Measurements from ENCODE around the gene PAX4. TPM values are rescaled to one million over a fixed set of nuclear protein-coding genes. Genes with fewer than 3 reads are reported as not detected.

The PAX4 gene
- total RNA-seq, 1 experiment from 2014 or later = not detected

DNA sequence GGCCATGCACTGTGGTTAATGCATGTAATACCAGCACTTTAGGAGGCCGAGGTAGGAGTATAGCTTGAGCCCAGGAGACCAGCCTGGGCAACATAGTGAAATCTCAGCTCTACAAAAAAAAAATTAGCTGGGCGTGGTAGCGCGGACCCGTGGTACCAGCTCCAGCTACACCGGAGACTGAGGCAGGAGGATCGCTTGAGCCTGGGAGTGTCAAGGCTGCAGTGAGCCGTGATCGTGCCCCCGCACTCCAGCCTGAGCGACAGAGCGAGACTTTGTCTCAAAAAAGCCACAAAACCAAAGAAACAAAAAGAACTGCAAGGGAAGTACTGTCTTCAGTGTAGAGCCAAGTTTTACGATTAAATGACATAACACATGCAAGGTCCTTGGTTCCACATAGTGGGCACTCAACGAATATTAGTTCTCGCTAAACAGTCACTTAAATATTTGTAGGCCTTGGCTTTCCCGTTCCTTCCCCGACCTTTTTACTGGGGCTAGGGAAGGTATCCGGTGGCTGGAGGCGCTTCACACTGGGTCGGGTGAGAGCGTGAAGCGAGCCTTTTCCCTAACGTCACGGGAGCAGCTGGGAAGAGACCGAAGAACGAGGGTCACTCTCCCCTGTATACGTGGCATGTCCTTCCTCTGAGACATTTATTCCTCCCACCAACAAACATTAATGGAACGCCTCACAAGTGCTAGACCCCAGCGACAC lies 33.1 kb upstream of the PAX4 start:
- no peak for DNase-seq (ENCODE audit: low read depth in 1 of 2, low spot score in 2 of 2)
- H3K4me1 ChIP-seq (replicated peaks) = peaks cover 28% of the 10 kb centered on the region
- H3K27ac ChIP-seq = peak overlapping the region; percentile 77
- no peaks in the 10 kb centered on the region for H3K27me3 ChIP-seq (replicated peaks)
- H3K9me3 ChIP-seq (replicated peaks) = no peaks in the 10 kb centered on the region
- H3K36me3 ChIP-seq = peaks cover 26% of the 10 kb centered on the region
- H3K4me3 ChIP-seq = peak overlapping the region; percentile 78

GRCh38 chr7:127648986-127649385 lies 31.0 kb upstream of the PAX4 start:
- Histone ChIP-seq H3K4me1 (replicated peaks) (peaks cover 21% of the 10 kb centered on the region), H3K36me3 (peaks cover 11% of the 10 kb centered on the region; the same call in 1 of the 2 replicates), H3K9me3 (replicated peaks) (no peaks in the 10 kb centered on the region), H3K4me3 (no peak overlapping the region), H3K27me3 (replicated peaks) (no peaks in the 10 kb centered on the region), H3K27ac (no peak overlapping the region)
- DNase-seq (ENCODE audit: low read depth in 1 of 2, low spot score in 2 of 2) = no peak

GRCh38 chr7:127647636-127648035 lies 29.7 kb upstream of the PAX4 start:
- Histone ChIP-seq H3K27me3 (replicated peaks) (no peaks in the 10 kb centered on the region), H3K27ac (no peak overlapping the region), H3K4me1 (replicated peaks) (peaks cover 8% of the 10 kb centered on the region), H3K9me3 (replicated peaks) (no peaks in the 10 kb centered on the region), H3K4me3 (no peak overlapping the region), H3K36me3 (peaks cover 6% of the 10 kb centered on the region; the same call in 1 of the 2 replicates)
- no peak for DNase-seq (ENCODE audit: low read depth in 1 of 2, low spot score in 2 of 2)

DNA sequence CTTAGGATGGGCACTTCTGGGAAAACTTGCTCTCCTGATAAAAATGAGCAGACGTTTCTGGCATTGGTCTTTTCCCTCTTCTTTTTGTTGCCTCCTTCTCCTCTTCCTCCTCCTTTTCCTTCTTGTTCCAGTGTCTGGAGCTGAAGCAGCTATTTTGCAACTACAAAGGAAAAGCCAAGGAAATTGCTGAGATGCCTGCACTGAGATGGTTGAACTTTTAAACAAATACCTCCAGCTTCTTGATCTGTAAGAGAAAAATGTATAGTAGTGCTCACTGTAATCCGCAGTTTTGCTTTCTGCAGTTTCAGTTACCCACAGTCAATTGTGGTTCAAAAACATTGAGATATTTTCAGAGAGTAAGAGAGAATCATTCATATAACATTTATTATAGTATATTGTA lies 26.5 kb upstream of the PAX4 start:
- Histone ChIP-seq H3K27ac (no peak overlapping the region), H3K9me3 (replicated peaks) (no peaks in the 10 kb centered on the region), H3K4me3 (no peak overlapping the region), H3K4me1 (replicated peaks) (peaks cover 9% of the 10 kb centered on the region), H3K27me3 (replicated peaks) (no peaks in the 10 kb centered on the region), H3K36me3 (no peaks in the 10 kb centered on the region)
- no peak for DNase-seq (ENCODE audit: low read depth in 1 of 2, low spot score in 2 of 2)

DNA sequence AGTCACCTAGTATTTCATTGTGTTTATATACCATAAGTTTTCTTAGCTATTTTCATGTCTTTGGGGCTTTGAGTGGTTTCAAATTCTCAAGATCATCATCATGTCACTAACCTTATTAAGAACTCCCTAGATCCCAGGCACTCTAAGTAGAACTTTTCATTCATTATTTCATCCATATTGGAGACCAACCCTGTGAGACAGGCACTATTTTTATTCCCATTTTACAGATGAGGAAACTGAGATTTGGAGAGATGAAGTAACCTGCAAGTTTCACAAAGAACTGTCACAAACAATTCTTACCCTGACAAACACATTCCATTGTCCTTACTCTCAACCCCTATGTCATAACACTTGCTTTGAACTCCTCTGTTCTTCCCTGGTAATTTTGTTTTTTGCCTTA lies 20.3 kb upstream of the PAX4 start:
- H3K27me3 ChIP-seq (replicated peaks) = no peaks in the 10 kb centered on the region
- peaks cover 23% of the 10 kb centered on the region for H3K4me1 ChIP-seq (replicated peaks)
- H3K27ac ChIP-seq = no peak overlapping the region
- no peaks in the 10 kb centered on the region for H3K9me3 ChIP-seq (replicated peaks)
- DNase-seq (ENCODE audit: low read depth in 1 of 2, low spot score in 2 of 2) = no peak
- no peaks in the 10 kb centered on the region for H3K36me3 ChIP-seq
- no peak overlapping the region for H3K4me3 ChIP-seq

GRCh38 chr7:127635659-127636285 lies 17.8 kb upstream of the PAX4 start:
- Histone ChIP-seq H3K9me3 (replicated peaks) (no peaks in the 10 kb centered on the region), H3K36me3 (no peaks in the 10 kb centered on the region), H3K27ac (no peak overlapping the region), H3K4me3 (no peak overlapping the region), H3K27me3 (replicated peaks) (no peaks in the 10 kb centered on the region), H3K4me1 (replicated peaks) (peaks cover 25% of the 10 kb centered on the region)
- no peak for DNase-seq (ENCODE audit: low read depth in 1 of 2, low spot score in 2 of 2)

DNA sequence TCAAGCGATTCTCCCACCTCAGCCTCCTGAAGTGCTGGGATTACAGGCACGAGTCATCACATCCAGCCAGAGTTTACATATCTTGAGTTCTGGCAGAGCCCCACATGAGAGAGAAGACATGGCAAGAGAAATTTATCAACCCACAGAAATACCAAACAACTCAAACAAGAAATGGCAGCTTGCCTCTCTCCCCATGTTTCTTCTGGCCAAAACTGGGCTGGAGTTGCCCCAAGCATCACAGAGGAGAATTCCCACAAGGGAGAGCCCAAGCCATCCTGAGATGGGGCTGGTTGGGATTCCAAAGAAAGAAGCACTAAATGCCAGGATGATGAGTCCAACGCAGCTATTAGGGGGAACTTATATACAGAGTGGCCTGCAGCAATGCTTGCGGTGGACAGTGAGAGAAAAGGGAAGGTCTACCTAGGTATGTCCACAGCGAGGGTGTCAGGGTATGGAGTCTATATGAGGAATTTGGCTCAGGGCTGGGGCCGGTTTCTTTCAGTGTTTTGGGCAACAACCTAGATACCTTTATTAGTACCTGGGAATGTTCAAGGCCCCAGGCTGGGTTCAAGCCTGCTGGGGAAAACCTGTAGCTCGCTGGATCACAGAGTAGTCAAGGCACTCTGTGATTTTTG lies 14.5 kb upstream of the PAX4 start:
- DNase-seq (ENCODE audit: low read depth in 1 of 2, low spot score in 2 of 2) = peak in 1 of 2 experiments; percentile 36
- Histone ChIP-seq H3K27ac (no peak overlapping the region), H3K9me3 (replicated peaks) (no peaks in the 10 kb centered on the region)

GRCh38 chr7:127629268-127629854 lies 11.4 kb upstream of the PAX4 start:
- no peak overlapping the region for H3K27ac ChIP-seq
- no peak overlapping the region for H3K4me3 ChIP-seq
- peaks cover 5% of the 10 kb centered on the region for H3K27me3 ChIP-seq (replicated peaks)
- H3K36me3 ChIP-seq = no peaks in the 10 kb centered on the region
- H3K4me1 ChIP-seq (replicated peaks) = peaks cover 12% of the 10 kb centered on the region
- no peak for DNase-seq (ENCODE audit: low read depth in 1 of 2, low spot score in 2 of 2)
- no peaks in the 10 kb centered on the region for H3K9me3 ChIP-seq (replicated peaks)

More for the DNA sequence above, 14.5 kb upstream of the PAX4 start:
- H3K36me3 ChIP-seq = no peaks in the 10 kb centered on the region
- H3K4me3 ChIP-seq = no peak overlapping the region
- no peaks in the 10 kb centered on the region for H3K27me3 ChIP-seq (replicated peaks)
- peaks cover 25% of the 10 kb centered on the region for H3K4me1 ChIP-seq (replicated peaks)

- Histone ChIP-seq H3K27ac (no peak overlapping the region), H3K9me3 (replicated peaks) (no peaks in the 10 kb centered on the region), H3K4me1 (replicated peaks) (peaks cover 10% of the 10 kb centered on the region)
Measured at GRCh38 chr7:127628445-127628844, 10.5 kb upstream of the PAX4 start.

DNA sequence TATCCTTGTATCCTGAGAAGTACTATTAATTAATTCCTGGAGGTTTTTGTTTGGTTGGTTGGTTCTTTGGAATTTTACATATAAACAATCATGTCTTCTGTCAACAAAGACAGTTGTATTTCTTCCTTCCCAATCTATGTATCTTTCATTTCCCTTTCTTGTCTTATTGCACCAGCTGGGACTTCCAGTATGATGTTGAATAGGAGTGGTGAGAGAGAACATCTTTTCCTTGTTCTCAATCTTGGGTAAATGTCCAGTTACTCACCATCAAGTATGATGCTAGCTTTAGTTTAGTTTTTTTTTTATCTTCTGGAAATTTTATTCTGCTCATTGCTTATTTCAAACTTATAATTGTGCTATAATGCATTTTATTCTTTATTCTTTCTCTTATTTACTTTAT lies 7.4 kb upstream of the PAX4 start:
- Histone ChIP-seq H3K27me3 (replicated peaks) (peaks cover 29% of the 10 kb centered on the region), H3K4me1 (replicated peaks) (no peaks in the 10 kb centered on the region), H3K36me3 (no peaks in the 10 kb centered on the region), H3K9me3 (replicated peaks) (no peaks in the 10 kb centered on the region), H3K4me3 (no peak overlapping the region), H3K27ac (no peak overlapping the region)
- no peak for DNase-seq (ENCODE audit: low read depth in 1 of 2, low spot score in 2 of 2)

More at GRCh38 chr7:127628445-127628844, 10.5 kb upstream of the PAX4 start:
- no peak for DNase-seq (ENCODE audit: low read depth in 1 of 2, low spot score in 2 of 2)
- H3K4me3 ChIP-seq = no peak overlapping the region
- H3K36me3 ChIP-seq = no peaks in the 10 kb centered on the region
- peaks cover 8% of the 10 kb centered on the region for H3K27me3 ChIP-seq (replicated peaks)

- H3K27me3 ChIP-seq (replicated peaks) = peaks cover 70% of the 10 kb centered on the region
- no peak overlapping the region for H3K27ac ChIP-seq
- H3K4me1 ChIP-seq (replicated peaks) = no peaks in the 10 kb centered on the region
- no peaks in the 10 kb centered on the region for H3K36me3 ChIP-seq
- no peak overlapping the region for H3K4me3 ChIP-seq
- H3K9me3 ChIP-seq (replicated peaks) = no peaks in the 10 kb centered on the region
- no peak for DNase-seq (ENCODE audit: low read depth in 1 of 2, low spot score in 2 of 2)
Measured at GRCh38 chr7:127620406-127621233, 2.7 kb upstream of the PAX4 start.

DNA sequence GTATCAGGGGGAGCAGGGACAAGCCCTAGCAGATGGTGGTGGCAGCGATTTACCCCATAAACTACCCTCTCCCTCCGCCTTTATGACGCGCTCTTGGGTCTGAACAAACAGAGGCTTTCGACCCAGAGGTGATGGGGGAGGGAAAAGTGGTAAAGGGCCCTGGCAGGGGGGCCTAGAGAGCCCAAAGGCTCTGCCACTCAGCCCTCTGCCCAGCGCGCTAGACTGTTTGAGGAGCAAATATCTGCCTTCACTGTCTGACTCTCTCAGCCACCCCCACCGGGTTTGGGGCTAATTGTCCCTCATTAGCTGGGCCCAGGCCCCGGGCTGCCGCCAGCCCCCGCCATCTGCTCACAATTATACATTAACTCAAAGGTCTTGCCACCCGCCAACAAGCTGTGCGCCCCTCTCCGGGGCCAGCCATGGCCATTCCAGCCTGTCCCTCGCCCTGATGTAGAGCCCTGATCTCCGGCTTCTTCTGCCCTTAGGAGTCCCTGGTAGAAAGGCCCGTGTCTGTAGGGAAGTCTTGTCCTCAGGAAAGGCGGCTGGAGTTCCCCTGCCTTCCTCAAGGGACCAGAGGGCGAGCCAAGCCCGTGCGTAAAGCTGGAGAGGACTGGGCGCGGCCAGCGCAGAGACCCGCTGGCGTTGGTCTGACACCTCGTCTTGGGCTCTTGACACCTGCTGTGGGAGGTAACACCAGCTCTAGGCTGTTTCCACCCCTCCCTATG lies 1.9 kb upstream of the PAX4 start:
- H3K27me3 ChIP-seq (replicated peaks) = peaks cover 78% of the 10 kb centered on the region

DNA sequence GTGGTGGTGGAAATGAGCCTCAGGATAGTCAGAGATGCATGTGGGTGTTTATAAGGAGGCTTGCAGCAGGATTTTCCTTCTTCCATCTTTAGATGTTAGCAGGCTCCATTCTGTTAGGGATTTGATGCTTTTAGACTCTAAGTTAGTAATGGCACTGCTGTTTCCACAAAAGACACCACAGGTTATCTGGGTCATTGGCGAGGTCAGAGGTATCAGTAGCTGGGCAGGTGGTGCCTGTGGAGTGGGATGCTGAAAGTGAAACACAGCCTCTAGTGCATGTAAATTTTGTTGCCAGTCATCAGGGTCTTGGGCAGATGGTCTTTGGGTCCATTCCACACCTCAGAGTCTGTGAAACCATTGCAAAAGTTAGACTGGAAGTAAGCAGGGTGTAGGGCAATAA lies 833 bp upstream of the PAX4 start:
- H3K27me3 ChIP-seq (replicated peaks) = peaks cover 71% of the 10 kb centered on the region
- no peak for DNase-seq (ENCODE audit: low read depth in 1 of 2, low spot score in 2 of 2)
- no peaks in the 10 kb centered on the region for H3K9me3 ChIP-seq (replicated peaks)
- H3K4me3 ChIP-seq = no peak overlapping the region
- H3K27ac ChIP-seq = no peak overlapping the region
- H3K36me3 ChIP-seq = no peaks in the 10 kb centered on the region
- H3K4me1 ChIP-seq (replicated peaks) = no peaks in the 10 kb centered on the region

More for the DNA sequence above, 1.9 kb upstream of the PAX4 start:
- Histone ChIP-seq H3K36me3 (no peaks in the 10 kb centered on the region), H3K27ac (no peak overlapping the region), H3K9me3 (replicated peaks) (no peaks in the 10 kb centered on the region), H3K4me1 (replicated peaks) (no peaks in the 10 kb centered on the region), H3K4me3 (no peak overlapping the region)
- no peak for DNase-seq (ENCODE audit: low read depth in 1 of 2, low spot score in 2 of 2)

Measured in SJSA1 (cell line).